Endothelial cell of umbilical vein (primary cell): ENCODE results near the gene SHOX. TPM values are rescaled to one million over a fixed set of nuclear protein-coding genes. Genes with fewer than 3 reads are reported as not detected.

ENCODE experiments used
- BruUV-seq: library from RNA; stranded (reverse); fragments of 400-500 nt; replicated peaks from 2 replicates; lab custom pipeline; 2021; lab: Mats Ljungman, UMichigan
- CTCF ChIA-PET: fragments of 300-600, 350-600 bp; sonication (Branson Sonifier 250); formaldehyde crosslinking; loops from one replicate; lab custom pipeline; 2021; ENCODE audit warnings: antibody characterized with exemption, inconsistent platforms; lab: Charles Lee
- POLR2A ChIA-PET: fragments of 300-600, 350-600 bp; sonication (Branson Sonifier 250); formaldehyde crosslinking; loops from one replicate; lab custom pipeline; 2021; ENCODE audit warnings: antibody characterized with exemption, inconsistent platforms; lab: Charles Lee
- DNase-seq: peaks from one replicate; pipeline ENCODE4 v3.0.0-alpha.2; 2011; ENCODE audit warnings: low read depth, low spot score
- FAIRE-seq: peaks from 2 replicates; lab custom pipeline; 2011; peaks lifted over from hg19 to GRCh38; lab: Jason Lieb, UNC
- H2AFZ ChIP-seq: 2 replicates; pipeline ENCODE4 v1.6.0; 2012; ENCODE audit warnings: low read depth, low read length, control low read depth, inconsistent platforms
- H3K27ac ChIP-seq: 2 replicates; pipeline ENCODE4 v1.5.1; 2011; ENCODE audit warnings: low read depth, mild to moderate bottlenecking, control low read depth, low read length, moderate library complexity; ENCODE audit not compliant: insufficient read depth
- H3K27me3 ChIP-seq, 2 experiments: 2 replicates each; pipeline versions ENCODE4 v1.6.0 to v1.6.1; 2011; ENCODE audit warnings: low read length in 2 of 2, mixed read lengths in 1 of 2; ENCODE audit not compliant: control insufficient read depth in 2 of 2, insufficient read depth in 2 of 2
- H3K36me3 ChIP-seq, 2 experiments: 2 replicates in 1 of 2; 3 replicates in 1 of 2; pipeline ENCODE4 v1.5.1; 2011; ENCODE audit warnings: low read length in 2 of 2, mild to moderate bottlenecking in 1 of 2, moderate library complexity in 1 of 2; ENCODE audit not compliant: control insufficient read depth in 2 of 2, insufficient read depth in 2 of 2; ENCODE audit errors: extremely low read depth in 1 of 2
- H3K4me1 ChIP-seq: 3 replicates; pipeline ENCODE4 v1.5.1; 2011; ENCODE audit warnings: mild to moderate bottlenecking, low read length; ENCODE audit not compliant: control insufficient read depth, insufficient read depth; ENCODE audit errors: extremely low read depth
- H3K4me2 ChIP-seq: 2 replicates; pipeline ENCODE4 v1.6.1; 2011; ENCODE audit warnings: low read length, control low read depth, mixed read lengths; ENCODE audit not compliant: insufficient read depth
- H3K4me3 ChIP-seq, 3 experiments: fragments of 200-600 bp in 1 of 3; sonication (generic), shearing (Covaris generic) in 1 of 3; replicated peaks in 1 of 3; 2 replicates each; pipeline ENCODE4 v1.5.1; 2011 to 2016; ENCODE audit warnings: control low read depth in 3 of 3, low read length in 3 of 3, mild to moderate bottlenecking in 2 of 3, inconsistent platforms in 1 of 3, low read depth in 1 of 3, moderate library complexity in 1 of 3; ENCODE audit not compliant: insufficient read depth in 1 of 3
- H3K79me2 ChIP-seq: 2 replicates; pipeline ENCODE4 v1.6.0; 2012; ENCODE audit warnings: low read length, inconsistent platforms; ENCODE audit not compliant: control insufficient read depth, insufficient read depth
- H3K9ac ChIP-seq: replicated peaks from 2 replicates; pipeline ENCODE3; 2011; ENCODE audit warnings: low read length, control low read depth; ENCODE audit not compliant: insufficient read depth; ENCODE audit errors: extremely low read depth
- H3K9me1 ChIP-seq: replicated peaks from 3 replicates; pipeline ENCODE4 v1.6.0; 2011; ENCODE audit warnings: mild to moderate bottlenecking, low read length; ENCODE audit not compliant: control insufficient read depth, insufficient read depth; ENCODE audit errors: extremely low read depth
- H3K9me3 ChIP-seq: replicated peaks from 2 replicates; pipeline ENCODE4 v1.5.1; 2012; ENCODE audit warnings: low read length, inconsistent platforms; ENCODE audit not compliant: control insufficient read depth, insufficient read depth
- H4K20me1 ChIP-seq: replicated peaks from 2 replicates; pipeline ENCODE3; 2011; ENCODE audit warnings: mild to moderate bottlenecking, low read length; ENCODE audit not compliant: control insufficient read depth, insufficient read depth; ENCODE audit errors: extremely low read depth
- EZH2 ChIP-seq: IDR thresholded peaks from 2 replicates; pipeline ENCODE4 v1.6.1; 2012; ENCODE audit warnings: borderline replicate concordance, low read depth, mild to moderate bottlenecking, moderate library complexity, low read length, inconsistent platforms; ENCODE audit not compliant: severe bottlenecking
- FOS ChIP-seq: IDR thresholded peaks from 2 replicates; pipeline ENCODE4 v1.6.1; 2011; ENCODE audit warnings: mild to moderate bottlenecking, low read length, moderate library complexity, borderline replicate concordance; ENCODE audit not compliant: insufficient read depth
- GATA2 ChIP-seq: IDR thresholded peaks from 2 replicates; pipeline ENCODE4 v1.7.0; 2011; ENCODE audit warnings: low read depth, mild to moderate bottlenecking, moderate library complexity, mixed read lengths, low read length; ENCODE audit not compliant: insufficient read length, insufficient read depth
- JUN ChIP-seq: IDR thresholded peaks from 2 replicates; pipeline ENCODE4 v1.6.1; 2011; ENCODE audit warnings: borderline replicate concordance, low read depth; ENCODE audit not compliant: insufficient read length, insufficient read depth
- MYC ChIP-seq: IDR thresholded peaks from one replicate; pipeline ENCODE4 v1.6.1; 2011; ENCODE audit warnings: mild to moderate bottlenecking, low read depth, low read length
- POLR2A ChIP-seq: IDR thresholded peaks from 2 replicates; pipeline ENCODE4 v1.6.1; 2012; ENCODE audit warnings: low read depth, mild to moderate bottlenecking, control low read depth, low read length
- POLR2AphosphoS5 ChIP-seq: IDR thresholded peaks from 2 replicates; pipeline ENCODE4 v1.6.1; 2012; ENCODE audit warnings: low read depth, mild to moderate bottlenecking, control low read depth, low read length, moderate library complexity; ENCODE audit not compliant: insufficient read depth
- dilution Hi-C: fragments of 300-500 bp; cut with MboI; formaldehyde crosslinking; loops from one replicate; pipeline ENCODE4 v1.15.0; 2019; ENCODE audit warnings: low sequenced_read_pairs; ENCODE audit not compliant: extremely low pct_ligation_motif_present
- intact Hi-C: fragments of 100-400 bp; cut with micrococcal nuclease; formaldehyde crosslinking; loops from one replicate; pipeline ENCODE4 v1.10.0; 2022
- polyA plus RNA-seq, 4 experiments: library from polyadenylated mRNA; depleted of rRNA in 3 of 4; stranded (reverse) in 3 of 4; unstranded in 1 of 4; fragments of >200 nt; gene quantifications; 2 replicates each; pipeline versions ENCODE4 v1.2.1 to v1.2.3, GENCODE V29; 2011 to 2012; ENCODE audit warnings: missing spikeins in 1 of 4
- total RNA-seq: library from RNA; stranded (reverse); gene quantifications from 2 replicates; pipeline ENCODE4 v1.2.3, GENCODE V29; 2021
- TF ChIP-seq, protein P1 (sequence below), 2 donors: IDR thresholded peaks; 1 replicate in 1 of 2; 2 replicates in 1 of 2; pipeline ENCODE4 v1.5.1; 2011; ENCODE audit warnings: low read length in 2 of 2, mild to moderate bottlenecking in 2 of 2, moderate library complexity in 2 of 2, control low read depth in 1 of 2, inconsistent platforms in 1 of 2, low read depth in 1 of 2; ENCODE audit not compliant: insufficient read depth in 1 of 2; ENCODE audit errors: extremely low read depth in 1 of 2
- TF ChIP-seq, protein P2 (sequence below): IDR thresholded peaks from 2 replicates; pipeline ENCODE4 v1.6.1; 2011; ENCODE audit not compliant: insufficient read depth, insufficient read length

SHOX gene
- total and polyA plus RNA-seq, 2 donors (not counting 3 experiments of a cell fraction or from before 2014, with no cell fraction given) = not detected

DNA sequence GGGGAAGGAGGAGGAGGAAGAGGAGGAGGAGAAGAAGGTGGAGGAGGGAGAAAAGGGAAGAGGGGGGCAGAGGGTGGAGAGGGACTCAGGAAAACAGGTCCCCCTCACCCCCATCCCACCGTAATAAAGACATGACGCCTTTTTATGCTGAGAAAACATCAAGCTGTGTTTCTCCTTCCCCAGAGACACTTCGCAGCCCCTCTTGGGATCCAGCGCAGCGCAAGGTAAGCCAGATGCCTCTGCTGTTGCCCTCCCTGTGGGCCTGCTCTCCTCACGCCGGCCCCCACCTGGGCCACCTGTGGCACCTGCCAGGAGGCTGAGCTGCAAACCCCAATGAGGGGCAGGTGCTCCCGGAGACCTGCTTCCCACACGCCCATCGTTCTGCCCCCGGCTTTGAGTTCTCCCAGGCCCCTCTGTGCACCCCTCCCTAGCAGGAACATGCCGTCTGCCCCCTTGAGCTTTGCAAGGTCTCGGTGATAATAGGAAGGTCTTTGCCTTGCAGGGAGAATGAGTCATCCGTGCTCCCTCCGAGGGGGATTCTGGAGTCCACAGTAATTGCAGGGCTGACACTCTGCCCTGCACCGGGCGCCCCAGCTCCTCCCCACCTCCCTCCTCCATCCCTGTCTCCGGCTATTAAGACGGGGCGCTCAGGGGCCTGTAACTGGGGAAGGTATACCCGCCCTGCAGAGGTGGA, 45.3 kb upstream of the SHOX start:
- intact Hi-C loops = no loop called here
- no peak for FAIRE-seq
- POLR2A ChIA-PET = no interaction called here

More for the DNA sequence above, 45.3 kb upstream of the SHOX start:
- Histone ChIP-seq H2AFZ (no peak overlapping the region), H3K27me3 (no peaks in the 10 kb centered on the region), H3K4me1 (no peaks in the 10 kb centered on the region), H3K4me3 (no peak overlapping the region), H3K36me3 (no peaks in the 10 kb centered on the region), H3K27ac (no peak overlapping the region), H3K79me2 (no peaks in the 10 kb centered on the region), H3K9me3 (no peaks in the 10 kb centered on the region), H3K9me1 (no peaks in the 10 kb centered on the region), H3K9ac (no peak overlapping the region), H3K4me2 (no peak overlapping the region), H4K20me1 (no peaks in the 10 kb centered on the region)
- no peak for DNase-seq
- dilution Hi-C loops = no loop called here
- TF ChIP-seq GATA2 (no peak), JUN (no peak), POLR2AphosphoS5 (no peak), POLR2A (no peak), EZH2 (no peak), FOS (no peak), MYC (no peak)
- TF ChIP-seq, protein P1, sequence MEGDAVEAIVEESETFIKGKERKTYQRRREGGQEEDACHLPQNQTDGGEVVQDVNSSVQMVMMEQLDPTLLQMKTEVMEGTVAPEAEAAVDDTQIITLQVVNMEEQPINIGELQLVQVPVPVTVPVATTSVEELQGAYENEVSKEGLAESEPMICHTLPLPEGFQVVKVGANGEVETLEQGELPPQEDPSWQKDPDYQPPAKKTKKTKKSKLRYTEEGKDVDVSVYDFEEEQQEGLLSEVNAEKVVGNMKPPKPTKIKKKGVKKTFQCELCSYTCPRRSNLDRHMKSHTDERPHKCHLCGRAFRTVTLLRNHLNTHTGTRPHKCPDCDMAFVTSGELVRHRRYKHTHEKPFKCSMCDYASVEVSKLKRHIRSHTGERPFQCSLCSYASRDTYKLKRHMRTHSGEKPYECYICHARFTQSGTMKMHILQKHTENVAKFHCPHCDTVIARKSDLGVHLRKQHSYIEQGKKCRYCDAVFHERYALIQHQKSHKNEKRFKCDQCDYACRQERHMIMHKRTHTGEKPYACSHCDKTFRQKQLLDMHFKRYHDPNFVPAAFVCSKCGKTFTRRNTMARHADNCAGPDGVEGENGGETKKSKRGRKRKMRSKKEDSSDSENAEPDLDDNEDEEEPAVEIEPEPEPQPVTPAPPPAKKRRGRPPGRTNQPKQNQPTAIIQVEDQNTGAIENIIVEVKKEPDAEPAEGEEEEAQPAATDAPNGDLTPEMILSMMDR (IDR thresholded peaks at IDR 0.05; ENCODE audit: extremely low read depth in 1 of 2, insufficient read depth in 1 of 2, low read depth in 1 of 2, low read length in 2 of 2) = no peak
- TF ChIP-seq, protein P2, sequence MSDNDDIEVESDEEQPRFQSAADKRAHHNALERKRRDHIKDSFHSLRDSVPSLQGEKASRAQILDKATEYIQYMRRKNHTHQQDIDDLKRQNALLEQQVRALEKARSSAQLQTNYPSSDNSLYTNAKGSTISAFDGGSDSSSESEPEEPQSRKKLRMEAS = no peak
- CTCF ChIA-PET = no interaction called here
- no TSS peak for BruUV-seq
